Aorta (tissue), 5 donors: ENCODE results near the gene SEC24C. TPM values are rescaled to one million over a fixed set of nuclear protein-coding genes. Genes with fewer than 3 reads are reported as not detected.
"Not testable (repeated sequence)": the region's sequence is repeated elsewhere in the genome, so short reads cannot be mapped to it uniquely, and the experiment has no call there.

Experiments used
- ATAC-seq: fragments of 200-7000 bp; cut with Tn5 transposase; one replicate; pipeline ENCODE4 v1.9.1; 2022; ENCODE audit warnings: moderate library complexity; ENCODE audit not compliant: low FRiP score
- DNase-seq, 2 donors: peaks; one replicate each; pipeline ENCODE4 v3.0.0-alpha.2; 2020
- H3K27ac ChIP-seq, 2 donors: one replicate each; pipeline ENCODE4 v1.5.1; 2013; ENCODE audit warnings: low read length in 2 of 2, mild to moderate bottlenecking in 2 of 2, moderate library complexity in 2 of 2, control low read depth in 1 of 2, inconsistent platforms in 1 of 2, low read depth in 1 of 2
- H3K27me3 ChIP-seq, 2 donors: one replicate each; pipeline ENCODE4 v1.6.1; 2013; ENCODE audit warnings: control low read depth in 1 of 2, low read length in 1 of 2, mild to moderate bottlenecking in 1 of 2, moderate library complexity in 1 of 2; ENCODE audit not compliant: insufficient read depth in 2 of 2, control insufficient read depth in 1 of 2
- H3K36me3 ChIP-seq, 2 donors: one replicate each; pipeline ENCODE4 v1.6.1; 2013; ENCODE audit warnings: control low read depth in 1 of 2, low read length in 1 of 2, mild to moderate bottlenecking in 1 of 2; ENCODE audit not compliant: insufficient read depth in 2 of 2, control insufficient read depth in 1 of 2
- H3K4me1 ChIP-seq, 2 donors: one replicate each; pipeline ENCODE4 v1.6.1; 2013; ENCODE audit warnings: low read length in 2 of 2, control low read depth in 1 of 2, mild to moderate bottlenecking in 1 of 2, moderate library complexity in 1 of 2; ENCODE audit not compliant: insufficient read depth in 2 of 2, control insufficient read depth in 1 of 2
- H3K4me3 ChIP-seq, 2 donors: one replicate each; pipeline ENCODE4 v1.5.1; 2013; ENCODE audit warnings: low read length in 2 of 2, control low read depth in 1 of 2, mild to moderate bottlenecking in 1 of 2
- H3K9me3 ChIP-seq: one replicate; pipeline ENCODE4 v1.6.1; 2013; ENCODE audit warnings: mild to moderate bottlenecking, low read length; ENCODE audit not compliant: control insufficient read depth
- WGBS, 2 donors: extraction: QIAGEN DNeasy Blood & Tissue Kit; methylation state at CpG; one replicate each; pipeline ENCODE4 v1.1.7; 2013; 5-methylcytosine and 5-hydroxymethylcytosine counted together
- intact Hi-C, 2 donors: fragments of 100-400 bp; cut with DNase I; formaldehyde crosslinking; loops; one replicate each; pipeline versions ENCODE4 v1.14.2 to v1.15.0; 2022
- polyA plus RNA-seq, 2 donors: library from polyadenylated mRNA; stranded (reverse); fragments of 200-250 nt; gene quantifications; one replicate each; pipeline ENCODE4 v1.2.3, GENCODE V29; 2013
- total RNA-seq, 2 donors: library from RNA; stranded (reverse); fragmentation: NEBNext Ultra II Directional; extraction: Animal tissue kit (Norgen Biotek cat#: 25700); gene quantifications; one replicate each; pipeline ENCODE4 v1.2.1, GENCODE V29; 2021
- donor health status: healthy with polysubstance abuse.
- donor health status: Bipolar disorder and iron deficiency.
- donor health status: DM: no; HTN: no; CAD: no.
- donor health status: DM: no; HTN: no; CAD: no.
- donor health status: DM: yes; HTN: yes; CAD: no.

SEC24C gene
- total and polyA plus RNA-seq, 4 donors = 13.5 to 69.3 (median 55.4) TPM

GRCh38 chr10:73708122-73708521 lies 36.0 kb upstream of the SEC24C start:
- intact Hi-C loops, H3K4me1 ChIP-seq, DNase-seq, H3K36me3 ChIP-seq, H3K9me3 ChIP-seq, H3K27ac ChIP-seq, ATAC-seq, H3K4me3 ChIP-seq, H3K27me3 ChIP-seq: not testable (repeated sequence)
- WGBS, 2 donors = 88 to 89% methylated on average over 1 of the region's 1 CpG

DNA sequence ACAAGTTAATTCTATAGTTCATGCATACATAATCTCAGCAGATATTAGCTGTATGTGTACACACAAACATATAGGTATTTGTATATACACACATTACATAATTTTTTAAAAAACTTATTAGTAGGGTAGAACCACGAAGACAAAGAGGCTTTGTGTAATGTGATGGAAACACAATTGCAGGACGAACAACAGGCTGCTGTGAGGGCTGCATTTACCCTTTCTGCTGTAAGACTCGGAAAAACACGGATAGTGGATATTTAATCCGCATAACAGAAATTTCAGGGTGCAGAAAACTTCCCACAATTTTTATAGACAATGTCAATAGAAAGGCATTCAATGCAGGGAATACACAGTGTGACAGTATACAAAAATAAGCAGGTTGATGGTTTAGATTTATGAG lies 32.5 kb upstream of the SEC24C start:
- H3K36me3 ChIP-seq, H3K4me3 ChIP-seq, H3K27ac ChIP-seq, intact Hi-C loops, DNase-seq, H3K4me1 ChIP-seq, ATAC-seq, H3K27me3 ChIP-seq, H3K9me3 ChIP-seq: not testable (repeated sequence)
- WGBS, 2 donors = 93 to 94% methylated on average over 5 of the region's 5 CpGs

DNA sequence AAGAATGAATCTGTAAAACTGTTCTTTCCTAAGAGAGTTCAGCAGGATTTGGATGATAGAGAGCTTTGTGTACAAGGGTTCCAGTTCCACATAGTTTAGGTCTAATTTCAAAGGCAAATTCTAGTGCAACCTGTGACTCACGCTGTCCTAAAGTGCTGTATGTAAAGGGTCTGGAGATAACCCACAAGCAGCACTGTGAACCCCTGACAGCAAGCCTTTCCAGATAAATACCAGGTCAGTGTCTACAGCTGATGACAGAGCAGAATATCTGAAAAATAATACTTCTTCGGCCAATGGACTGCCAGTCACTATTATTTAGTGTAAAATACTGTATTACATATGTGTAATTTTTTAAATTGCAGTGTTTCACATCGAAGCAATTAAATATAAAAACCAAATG lies 30.3 kb upstream of the SEC24C start:
- DNase-seq, H3K27ac ChIP-seq, ATAC-seq, H3K4me1 ChIP-seq, H3K36me3 ChIP-seq, H3K4me3 ChIP-seq, H3K9me3 ChIP-seq, intact Hi-C loops, H3K27me3 ChIP-seq: not testable (repeated sequence)
- WGBS, 2 donors = 86 to 90% methylated on average over 3 of the region's 3 CpGs

DNA sequence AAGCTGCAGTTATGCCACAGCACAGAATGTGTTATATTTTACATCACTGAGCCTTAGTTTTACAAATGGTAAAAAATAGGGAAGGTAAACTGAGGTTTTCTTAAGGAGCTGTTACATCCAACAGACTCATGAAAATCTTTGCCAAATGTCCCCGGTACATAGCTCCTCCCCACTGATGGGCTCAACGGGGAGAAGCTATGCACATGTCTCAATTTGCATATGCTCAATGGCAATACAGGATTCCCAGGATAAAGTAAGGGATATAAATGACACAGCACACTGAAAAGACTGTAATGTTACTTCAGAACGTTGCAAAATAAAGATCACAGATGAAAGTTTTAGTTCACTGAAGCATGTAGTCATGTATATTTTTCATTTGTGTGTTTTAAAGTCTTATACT lies 29.7 kb upstream of the SEC24C start:
- H3K27me3 ChIP-seq, H3K27ac ChIP-seq, H3K4me3 ChIP-seq, H3K36me3 ChIP-seq, DNase-seq, ATAC-seq, intact Hi-C loops, H3K9me3 ChIP-seq, H3K4me1 ChIP-seq: not testable (repeated sequence)
- 52 to 60% methylated on average over 3 of the region's 3 CpGs for WGBS, 2 donors

DNA sequence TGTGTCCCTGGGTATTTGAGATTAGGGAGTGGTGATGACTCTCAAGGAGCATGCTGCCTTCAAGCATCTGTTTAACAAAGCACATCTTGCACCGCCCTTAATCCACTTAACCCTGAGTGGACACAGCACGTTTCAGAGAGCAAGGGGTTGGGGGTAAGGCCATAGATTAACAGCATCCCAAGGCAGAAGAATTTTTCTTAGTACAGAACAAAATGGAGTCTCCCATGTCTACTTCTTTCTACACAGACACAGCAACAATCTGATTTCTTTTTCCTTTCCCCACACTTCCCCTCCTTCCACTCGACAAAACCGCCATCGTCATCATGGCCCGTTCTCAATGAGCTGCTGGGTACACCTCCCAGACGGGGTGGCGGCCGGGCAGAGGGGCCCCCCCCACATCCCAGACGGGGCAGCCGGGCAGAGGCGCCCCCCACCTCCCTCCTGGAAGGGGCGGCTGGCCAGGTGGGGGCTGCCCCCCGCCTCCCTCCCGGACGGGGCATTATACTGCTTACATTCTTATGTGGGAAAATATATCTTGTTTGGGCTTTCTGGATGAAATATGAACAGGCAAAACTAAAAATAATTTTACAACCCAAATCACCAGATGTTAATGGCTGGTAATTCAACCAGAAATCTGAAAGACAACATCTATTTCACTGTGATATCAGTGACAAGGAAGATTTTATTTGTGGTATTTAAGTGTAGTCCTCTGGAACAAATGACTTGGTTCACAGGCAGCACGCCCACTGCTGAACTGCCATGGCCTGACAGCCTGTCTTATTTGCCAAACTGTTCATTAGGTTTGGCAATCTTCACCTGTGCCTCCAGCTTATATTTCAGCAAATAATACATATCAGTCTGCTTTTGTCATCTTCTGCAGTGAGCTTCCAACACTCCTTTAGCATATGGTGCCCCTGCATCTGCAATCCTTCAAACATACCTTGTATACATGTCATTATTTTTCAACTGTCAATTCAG lies 28.7 kb upstream of the SEC24C start:
- H3K27me3 ChIP-seq, H3K36me3 ChIP-seq, DNase-seq, H3K27ac ChIP-seq, H3K4me1 ChIP-seq, ATAC-seq, H3K4me3 ChIP-seq, intact Hi-C loops, H3K9me3 ChIP-seq: not testable (repeated sequence)
- WGBS, 2 donors = 88 to 89% methylated on average over 17 of the region's 17 CpGs

- H3K9me3 ChIP-seq = no peaks in the 10 kb centered on the region
- peaks cover 6 to 12% of the 10 kb centered on the region in 2 donors for H3K36me3 ChIP-seq
- 88 to 94% methylated on average over 1 of the region's 1 CpG for WGBS, 2 donors
- no peaks in the 10 kb centered on the region for H3K4me1 ChIP-seq
- H3K27ac ChIP-seq = no peak overlapping the region
- H3K27me3 ChIP-seq = no peaks in the 10 kb centered on the region
- ATAC-seq (no peak), DNase-seq (no peak)
- intact Hi-C loops = no loop called here
- no peak overlapping the region for H3K4me3 ChIP-seq
These were observed 27.9 kb upstream of the SEC24C start for GRCh38 chr10:73716251-73716650.

DNA sequence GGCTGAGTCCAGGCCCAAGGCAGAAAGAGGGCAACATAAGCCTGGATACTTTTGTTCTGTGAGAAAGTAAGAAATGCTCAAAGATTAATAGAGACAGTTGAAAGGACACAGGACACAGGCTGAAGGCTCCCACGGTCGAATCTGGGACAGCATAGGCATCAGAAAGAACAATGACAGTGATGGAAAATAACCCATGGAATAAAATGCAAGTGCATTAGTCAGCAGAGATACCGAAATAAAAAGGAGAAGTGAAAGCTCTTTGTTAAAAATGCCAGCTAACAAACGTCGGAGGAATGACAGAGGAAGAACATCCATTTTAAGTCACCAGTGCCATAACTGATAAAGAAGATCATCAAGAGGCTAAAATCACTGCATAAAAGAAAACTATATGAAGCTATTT lies 26.6 kb upstream of the SEC24C start:
- DNase-seq (no peak), ATAC-seq (no peak)
- no peak overlapping the region for H3K4me3 ChIP-seq
- H3K27me3 ChIP-seq = no peaks in the 10 kb centered on the region
- no peaks in the 10 kb centered on the region for H3K9me3 ChIP-seq
- no peak overlapping the region for H3K27ac ChIP-seq
- peaks cover 8 to 12% of the 10 kb centered on the region in 2 donors for H3K36me3 ChIP-seq
- intact Hi-C loops = no loop called here
- no peaks in the 10 kb centered on the region for H3K4me1 ChIP-seq
- 75 to 77% methylated on average over 5 of the region's 5 CpGs for WGBS, 2 donors

DNA sequence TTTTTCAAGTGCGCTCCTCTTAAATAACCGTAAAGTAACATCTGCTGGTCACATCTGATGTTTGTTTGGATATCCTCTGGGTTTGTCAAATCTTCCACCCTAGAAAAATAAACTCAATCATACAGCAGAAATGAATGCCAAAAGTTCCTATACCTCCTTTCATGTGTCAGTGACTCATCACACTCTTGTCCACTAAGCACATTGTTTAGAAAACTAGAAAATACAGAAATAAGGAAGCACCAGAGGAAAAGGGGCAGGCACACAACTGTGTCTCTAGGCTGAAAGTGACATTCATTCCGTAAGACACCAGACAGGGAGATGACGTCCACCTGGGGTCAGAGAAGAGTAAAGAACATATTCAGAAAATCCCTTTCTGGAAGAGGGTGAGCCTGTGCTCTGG lies 23.6 kb upstream of the SEC24C start:
- H3K27me3 ChIP-seq, H3K27ac ChIP-seq, H3K4me3 ChIP-seq, DNase-seq, H3K9me3 ChIP-seq, H3K4me1 ChIP-seq, intact Hi-C loops, ATAC-seq: not testable (repeated sequence)
- peaks cover 11 to 12% of the 10 kb centered on the region in 2 donors for H3K36me3 ChIP-seq
- 84 to 93% methylated on average over 4 of the region's 4 CpGs for WGBS, 2 donors

GRCh38 chr10:73723516-73723915 lies 20.7 kb upstream of the SEC24C start:
- ATAC-seq (no peak), DNase-seq (no peak)
- Histone ChIP-seq H3K4me1 (no peaks in the 10 kb centered on the region), H3K9me3 (no peaks in the 10 kb centered on the region), H3K27ac (no peak overlapping the region), H3K36me3 (peaks cover 6 to 9% of the 10 kb centered on the region in 2 donors), H3K27me3 (no peaks in the 10 kb centered on the region), H3K4me3 (no peak overlapping the region)
- intact Hi-C loops = no loop called here
- WGBS, 2 donors = 58 to 89% methylated on average over 4 of the region's 4 CpGs
